ENCODE results near the gene NAP1L1.
"Not testable (repeated sequence)": the region's sequence is repeated elsewhere in the genome, so short reads cannot be mapped to it uniquely, and the experiment has no call there.

NAP1L1 gene

GRCh38 chr12:75990189-75990912 lies 94.1 kb downstream of the NAP1L1 start:
- DNase-seq (ENCODE audit: low spot score): no peak

- DNase-seq (ENCODE audit: low spot score): not testable (repeated sequence)
Measured at GRCh38 chr12:75987709-75988108, 96.8 kb downstream of the NAP1L1 start.

All from ecto neural progenitor cell (in vitro differentiated cells).